ENCODE results near the gene CHST9. TPM values are rescaled to one million over a fixed set of nuclear protein-coding genes. Genes with fewer than 3 reads are reported as not detected.
"Not testable (repeated sequence)": the region's sequence is repeated elsewhere in the genome, so short reads cannot be mapped to it uniquely, and the experiment has no call there.

The CHST9 gene
- total RNA-seq, 1 donor from 2014 or later = 2.0 TPM

GRCh38 chr18:27104743-27105142 lies 80.4 kb downstream of the CHST9 start:
- Histone ChIP-seq H3K4me3 (no peak overlapping the region), H3K36me3 (no peaks in the 10 kb centered on the region), H3K4me1 (no peaks in the 10 kb centered on the region), H3K27ac (replicated peaks) (no peak overlapping the region), H3K27me3 (ENCODE audit: low read depth) (no peaks in the 10 kb centered on the region), H3K9me3 (replicated peaks) (peaks cover under 1% of the 10 kb centered on the region)
- no peak for DNase-seq
- TF ChIP-seq CTCF (IDR thresholded peaks at IDR 0.05; ENCODE audit: borderline replicate concordance) = no peak
- intact Hi-C loops (cut with micrococcal nuclease) = no loop called here

- DNase-seq = no peak
- H3K4me3 ChIP-seq = no peak overlapping the region
- TF ChIP-seq CTCF (IDR thresholded peaks at IDR 0.05; ENCODE audit: borderline replicate concordance) = no peak
- intact Hi-C loops (cut with micrococcal nuclease) = no loop called here
- no peaks in the 10 kb centered on the region for H3K4me1 ChIP-seq
- no peak overlapping the region for H3K27ac ChIP-seq (replicated peaks)
- H3K36me3 ChIP-seq = no peaks in the 10 kb centered on the region
- peaks cover 21% of the 10 kb centered on the region for H3K9me3 ChIP-seq (replicated peaks)
- H3K27me3 ChIP-seq (ENCODE audit: low read depth) = no peaks in the 10 kb centered on the region
These were observed 90.5 kb downstream of the CHST9 start for GRCh38 chr18:27094621-27095020.

GRCh38 chr18:27093290-27093689 lies 91.8 kb downstream of the CHST9 start:
- H3K4me1 ChIP-seq; DNase-seq; H3K36me3 ChIP-seq; H3K27me3 ChIP-seq (ENCODE audit: low read depth); intact Hi-C loops (cut with micrococcal nuclease); H3K4me3 ChIP-seq; H3K9me3 ChIP-seq (replicated peaks); H3K27ac ChIP-seq (replicated peaks): not testable (repeated sequence)

GRCh38 chr18:27081701-27082100 lies 103.4 kb downstream of the CHST9 start:
- Histone ChIP-seq H3K36me3 (no peaks in the 10 kb centered on the region), H3K4me1 (no peaks in the 10 kb centered on the region), H3K27ac (replicated peaks) (no peak overlapping the region), H3K4me3 (no peak overlapping the region), H3K9me3 (replicated peaks) (no peaks in the 10 kb centered on the region), H3K27me3 (ENCODE audit: low read depth) (no peaks in the 10 kb centered on the region)
- intact Hi-C loops (cut with micrococcal nuclease) = no loop called here
- no peak for DNase-seq
- TF ChIP-seq CTCF (IDR thresholded peaks at IDR 0.05; ENCODE audit: borderline replicate concordance) = no peak

GRCh38 chr18:27075828-27076227 lies 109.3 kb downstream of the CHST9 start:
- Histone ChIP-seq H3K36me3 (no peaks in the 10 kb centered on the region), H3K9me3 (replicated peaks) (no peaks in the 10 kb centered on the region), H3K4me1 (no peaks in the 10 kb centered on the region), H3K27ac (replicated peaks) (no peak overlapping the region), H3K27me3 (ENCODE audit: low read depth) (no peaks in the 10 kb centered on the region), H3K4me3 (no peak overlapping the region)
- DNase-seq = no peak
- TF ChIP-seq CTCF (IDR thresholded peaks at IDR 0.05; ENCODE audit: borderline replicate concordance) = no peak
- intact Hi-C loops (cut with micrococcal nuclease) = no loop called here

- Histone ChIP-seq H3K4me1 (no peaks in the 10 kb centered on the region), H3K27me3 (ENCODE audit: low read depth) (no peaks in the 10 kb centered on the region), H3K27ac (replicated peaks) (no peak overlapping the region), H3K4me3 (no peak overlapping the region), H3K36me3 (no peaks in the 10 kb centered on the region), H3K9me3 (replicated peaks) (no peaks in the 10 kb centered on the region)
- intact Hi-C loops (cut with micrococcal nuclease) = no loop called here
- no peak for TF ChIP-seq CTCF (IDR thresholded peaks at IDR 0.05; ENCODE audit: borderline replicate concordance)
- DNase-seq = no peak
These were observed 111.7 kb downstream of the CHST9 start for GRCh38 chr18:27073404-27073830.

All from left ventricle myocardium inferior (tissue), 1 donor.